IMR-90 (cell line): Measurements from ENCODE around the gene AUTS2. TPM values are rescaled to one million over a fixed set of nuclear protein-coding genes. Genes with fewer than 3 reads are reported as not detected.

Experiments used
- ATAC-seq: fragments of 200-7000 bp; cut with Tn5 transposase; 2 replicates; pipeline ENCODE4 v1.9.1; 2020; ENCODE audit warnings: low read depth, mild to moderate bottlenecking, moderate library complexity
- BruUV-seq: library from RNA; stranded (reverse); fragments of 400-500 nt; replicated peaks from 2 replicates; lab custom pipeline; 2021; lab: Mats Ljungman, UMichigan
- CTCF ChIA-PET: fragments of 300-600 bp; formaldehyde crosslinking; extraction: SDS; loops from one replicate; lab custom pipeline; 2021; ENCODE audit warnings: antibody characterized with exemption; lab: Yijun Ruan, JAX
- POLR2A ChIA-PET: fragments of 300-600 bp; sonication (Branson Sonifier 250); formaldehyde crosslinking; loops from one replicate; lab custom pipeline; 2022; ENCODE audit warnings: antibody characterized with exemption; ENCODE audit not compliant: unreplicated experiment; lab: Charles Lee
- DNase-seq: peaks from one replicate; pipeline ENCODE4 v3.0.0; 2013
- H2AFZ ChIP-seq: replicated peaks from 2 replicates; pipeline ENCODE3; 2013; ENCODE audit warnings: low read length, mild to moderate bottlenecking; ENCODE audit not compliant: poor library complexity
- H2AK5ac ChIP-seq: 2 replicates; pipeline ENCODE4 v1.6.1; 2013; ENCODE audit warnings: low read depth, low read length, inconsistent platforms
- H2AK9ac ChIP-seq: replicated peaks from 2 replicates; pipeline ENCODE3; 2013; ENCODE audit warnings: mild to moderate bottlenecking, low read depth, low read length, moderate library complexity; ENCODE audit not compliant: poor library complexity
- H2BK120ac ChIP-seq: 2 replicates; pipeline ENCODE4 v1.6.1; 2013; ENCODE audit warnings: low read depth, low read length, inconsistent platforms
- H2BK15ac ChIP-seq: 3 replicates; pipeline ENCODE4 v1.6.1; 2013; ENCODE audit warnings: low read depth, low read length, inconsistent platforms
- H2BK20ac ChIP-seq: 2 replicates; pipeline ENCODE4 v1.6.1; 2013; ENCODE audit warnings: low read depth, mild to moderate bottlenecking, inconsistent platforms, low read length, moderate library complexity
- H2BK5ac ChIP-seq: 2 replicates; pipeline ENCODE4 v1.6.1; 2013; ENCODE audit warnings: mild to moderate bottlenecking, low read depth, low read length, inconsistent platforms; ENCODE audit not compliant: poor library complexity, severe bottlenecking
- H3K14ac ChIP-seq: replicated peaks from 2 replicates; pipeline ENCODE4 v1.6.1; 2013; ENCODE audit warnings: low read depth, low read length, inconsistent platforms
- H3K18ac ChIP-seq: 2 replicates; pipeline ENCODE4 v1.6.1; 2013; ENCODE audit warnings: low read depth, low read length, control low read depth
- H3K23ac ChIP-seq: 2 replicates; pipeline ENCODE4 v1.6.1; 2013; ENCODE audit warnings: low read depth, low read length, inconsistent platforms
- H3K27ac ChIP-seq: 2 replicates; pipeline ENCODE4 v1.5.1; 2013; ENCODE audit warnings: mild to moderate bottlenecking, control low read depth, low read length; ENCODE audit not compliant: insufficient read depth
- H3K27me3 ChIP-seq: 2 replicates; pipeline ENCODE4 v1.6.1; 2013; ENCODE audit warnings: low read length; ENCODE audit not compliant: control insufficient read depth, insufficient read depth
- H3K36me3 ChIP-seq: 2 replicates; pipeline ENCODE4 v1.6.1; 2013; ENCODE audit warnings: low read length, mixed read lengths; ENCODE audit not compliant: control insufficient read depth, insufficient read depth
- H3K4ac ChIP-seq: 2 replicates; pipeline ENCODE4 v1.6.1; 2013; ENCODE audit warnings: low read depth, low read length, inconsistent platforms
- H3K4me1 ChIP-seq: 2 replicates; pipeline ENCODE4 v1.6.1; 2013; ENCODE audit warnings: low read length, mixed read lengths; ENCODE audit not compliant: control insufficient read depth, insufficient read depth
- H3K4me2 ChIP-seq: 2 replicates; pipeline ENCODE4 v1.6.1; 2013; ENCODE audit warnings: low read depth, mild to moderate bottlenecking, control low read depth, low read length, moderate library complexity
- H3K4me3 ChIP-seq: 2 replicates; pipeline ENCODE4 v1.5.1; 2013; ENCODE audit warnings: low read depth, mild to moderate bottlenecking, control low read depth, low read length, moderate library complexity; ENCODE audit not compliant: insufficient read depth
- H3K56ac ChIP-seq: 2 replicates; pipeline ENCODE4 v1.6.1; 2013; ENCODE audit warnings: low read length, inconsistent platforms; ENCODE audit not compliant: insufficient read depth; ENCODE audit errors: extremely low read depth
- H3K79me1 ChIP-seq, 2 experiments: 2 replicates each; pipeline ENCODE4 v1.6.1; 2013; ENCODE audit warnings: low read length in 2 of 2, inconsistent platforms in 1 of 2, low read depth in 1 of 2
- H3K9ac ChIP-seq: 2 replicates; pipeline ENCODE4 v1.6.1; 2013; ENCODE audit warnings: low read depth, low read length, control low read depth
- H3K9me1 ChIP-seq: 2 replicates; pipeline ENCODE4 v1.6.1; 2013; ENCODE audit warnings: low read length, inconsistent platforms; ENCODE audit not compliant: insufficient read depth
- H3K9me3 ChIP-seq: 2 replicates; pipeline ENCODE4 v1.6.1; 2013; ENCODE audit warnings: low read length; ENCODE audit not compliant: control insufficient read depth, insufficient read depth
- H4K20me1 ChIP-seq: 2 replicates; pipeline ENCODE4 v1.6.1; 2013; ENCODE audit warnings: low read length, inconsistent platforms; ENCODE audit not compliant: insufficient read depth
- H4K5ac ChIP-seq: 2 replicates; pipeline ENCODE4 v1.6.1; 2013; ENCODE audit warnings: mild to moderate bottlenecking, low read depth, low read length, control low read depth
- H4K8ac ChIP-seq, 2 experiments: 2 replicates each; pipeline ENCODE4 v1.6.1; 2013; ENCODE audit warnings: low read depth in 2 of 2, low read length in 2 of 2, control low read depth in 1 of 2, inconsistent platforms in 1 of 2
- H4K91ac ChIP-seq: 2 replicates; pipeline ENCODE4 v1.6.1; 2013; ENCODE audit warnings: low read depth, low read length, inconsistent platforms; ENCODE audit not compliant: insufficient read depth
- BHLHE40 ChIP-seq: fragments of 150-350 bp; IDR thresholded peaks from 2 replicates; pipeline ENCODE4 v1.6.1; 2016; ENCODE audit warnings: mild to moderate bottlenecking, low read depth, low read length
- CEBPB ChIP-seq: IDR thresholded peaks from 2 replicates; pipeline ENCODE4 v1.6.1; 2012; ENCODE audit warnings: low read depth, low read length, improper control_type of control experiment
- CHD1 ChIP-seq: IDR thresholded peaks from 2 replicates; pipeline ENCODE4 v1.6.1; 2012; ENCODE audit warnings: low read depth, low read length, improper control_type of control experiment
- CTCF ChIP-seq: conservative IDR thresholded peaks from 2 replicates; pipeline ENCODE4 v1.5.1; 2012; ENCODE audit warnings: mild to moderate bottlenecking, low read depth, low read length, improper control_type of control experiment
- FOS ChIP-seq: fragments of 150-350 bp; IDR thresholded peaks from 2 replicates; pipeline ENCODE4 v1.6.1; 2016; ENCODE audit warnings: low read depth, low read length
- MAFK ChIP-seq: IDR thresholded peaks from 2 replicates; pipeline ENCODE4 v1.6.1; 2012; ENCODE audit warnings: low read depth, low read length, improper control_type of control experiment
- MAZ ChIP-seq: IDR thresholded peaks from 2 replicates; pipeline ENCODE4 v1.6.1; 2012; ENCODE audit warnings: low read depth, mild to moderate bottlenecking, low read length, improper control_type of control experiment, moderate library complexity, borderline replicate concordance
- NFE2L2 ChIP-seq: fragments of 150-350 bp; IDR thresholded peaks from 2 replicates; pipeline ENCODE4 v1.6.1; 2016; ENCODE audit warnings: low read depth, mild to moderate bottlenecking, low read length
- POLR2A ChIP-seq: IDR thresholded peaks from 2 replicates; pipeline ENCODE4 v1.6.1; 2012; ENCODE audit warnings: mild to moderate bottlenecking, low read depth, low read length
- RCOR1 ChIP-seq: IDR thresholded peaks from 2 replicates; pipeline ENCODE4 v1.6.1; 2012; ENCODE audit warnings: mild to moderate bottlenecking, low read length, improper control_type of control experiment; ENCODE audit not compliant: insufficient replicate concordance
- RFX5 ChIP-seq: IDR thresholded peaks from 2 replicates; pipeline ENCODE4 v1.8.0; 2012; ENCODE audit warnings: low read depth, mild to moderate bottlenecking, low read length, moderate library complexity
- SMC3 ChIP-seq: fragments of 150-350 bp; IDR thresholded peaks from 2 replicates; pipeline ENCODE4 v1.6.1; 2016; ENCODE audit warnings: low read depth, mild to moderate bottlenecking, antibody characterized with exemption, low read length, moderate library complexity
- USF2 ChIP-seq: fragments of 150-350 bp; IDR thresholded peaks from 2 replicates; pipeline ENCODE4 v1.6.1; 2017; ENCODE audit warnings: mild to moderate bottlenecking, antibody characterized with exemption, low read length, low read depth
- WGBS, 2 experiments: methylation state at CpG; one replicate each; pipeline versions ENCODE4 v1.1.5 to v1.1.7; 2013; ENCODE audit warnings: missing lambda C conversion rate in 2 of 2; ENCODE audit not compliant: insufficient read length in 1 of 2; ENCODE audit errors: extremely low coverage in 2 of 2; 5-methylcytosine and 5-hydroxymethylcytosine counted together
- dilution Hi-C: fragments of 300-500 bp; cut with HindIII; formaldehyde crosslinking; loops from one replicate; pipeline ENCODE4 v1.14.3; 2018; ENCODE audit warnings: low sequenced_read_pairs; ENCODE audit not compliant: unreplicated experiment
- in situ Hi-C: fragments of 300-500 bp; cut with MboI; formaldehyde crosslinking; loops from 3 replicates; pipeline ENCODE4 v1.14.3; 2019; ENCODE audit warnings: low sequenced_read_pairs, inconsistent platforms, mixed read lengths
- intact Hi-C: fragments of 100-400 bp; cut with micrococcal nuclease; formaldehyde crosslinking; loops from 2 replicates; pipeline ENCODE4 v1.10.0; 2022
- polyA plus RNA-seq, 3 experiments: library from polyadenylated mRNA; depleted of rRNA; stranded (reverse); fragments of >200 nt; gene quantifications; 2 replicates each; pipeline ENCODE4 v1.2.3, GENCODE V29; 2012; ENCODE audit warnings: low replicate concordance in 1 of 3
- total RNA-seq: library from RNA; depleted of rRNA; stranded (reverse); fragments of >200 nt; gene quantifications from 2 replicates; pipeline ENCODE4 v1.2.3, GENCODE V29; 2012

AUTS2 gene
- total and polyA plus RNA-seq, 2 of the 4 experiments (the other 2 are of a cell fraction), result 0.90 to 3.0 TPM

GRCh38 chr7:70132852-70133690 is 534.8 kb downstream of the AUTS2 start (continued):
- TF ChIP-seq MAZ, result no peak

- Histone ChIP-seq H4K20me1 (no peaks in the 10 kb centered on the region), H3K9ac (no peak overlapping the region), H3K4me2 (no peak overlapping the region), H3K23ac (no peak overlapping the region), H3K9me1 (no peaks in the 10 kb centered on the region), H2BK120ac (no peak overlapping the region), H2AFZ (no peak overlapping the region), H4K91ac (no peak overlapping the region), H4K5ac (no peak overlapping the region), H4K8ac (no peak overlapping the region), H2AK5ac (no peak overlapping the region), H3K56ac (no peak overlapping the region), H3K79me1 (no peaks in the 10 kb centered on the region), H3K36me3 (no peaks in the 10 kb centered on the region), H3K14ac (no peak overlapping the region), H2BK5ac (no peak overlapping the region), H3K9me3 (peaks cover 1% of the 10 kb centered on the region; the same call in 1 of the 2 replicates), H2BK20ac (no peak overlapping the region), H3K18ac (no peak overlapping the region), H3K27ac (no peak overlapping the region), H3K4ac (no peak overlapping the region), H2AK9ac (no peak overlapping the region), H3K4me3 (no peak overlapping the region), H2BK15ac (no peak overlapping the region), H3K4me1 (no peaks in the 10 kb centered on the region), H3K27me3 (no peaks in the 10 kb centered on the region)
- BruUV-seq, result no TSS peak
- ATAC-seq (no peak), DNase-seq (no peak)
- no peak for TF ChIP-seq FOS
- TF ChIP-seq RFX5, result no peak
- no peak for TF ChIP-seq CTCF
- TF ChIP-seq RCOR1, result no peak
- no peak for TF ChIP-seq MAZ
- TF ChIP-seq MAFK, result no peak
- TF ChIP-seq CHD1, result no peak
- no peak for TF ChIP-seq USF2
- TF ChIP-seq NFE2L2, result no peak
- no peak for TF ChIP-seq SMC3
- no peak for TF ChIP-seq CEBPB
- no peak for TF ChIP-seq POLR2A
- no peak for TF ChIP-seq BHLHE40
- intact Hi-C loops, result no loop called here
- in situ Hi-C loops, result no loop called here
- WGBS, 2 experiments, result 0% methylated on average over 1 of the region's 8 CpGs; no CpG with 5 or more reads in 1 of the 2 experiments
- dilution Hi-C loops, result no loop called here
- POLR2A ChIA-PET, result no interaction called here
- CTCF ChIA-PET, result no interaction called here
These were observed 535.9 kb downstream of the AUTS2 start for GRCh38 chr7:70134029-70134770.
